SJCRH30 (cell line): ENCODE data around the gene SERPINB13. TPM values are rescaled to one million over a fixed set of nuclear protein-coding genes. Genes with fewer than 3 reads are reported as not detected.

Source experiments
- DNase-seq, 2 experiments: peaks; one replicate each; pipeline ENCODE4 v3.0.0-alpha.2; 2015 to 2020
- H3K27ac ChIP-seq: fragments of 250-450 bp; sonication (Bioruptor Pico); 2 replicates; pipeline ENCODE4 v1.5.1; 2020; ENCODE audit warnings: mild to moderate bottlenecking, moderate library complexity
- H3K27me3 ChIP-seq: fragments of 250-450 bp; sonication (Bioruptor Pico); 2 replicates; pipeline ENCODE4 v1.5.1; 2020; ENCODE audit warnings: mild to moderate bottlenecking, moderate library complexity
- H3K36me3 ChIP-seq: fragments of 250-450 bp; sonication (Bioruptor Pico); 2 replicates; pipeline ENCODE4 v1.5.1; 2020; ENCODE audit warnings: mild to moderate bottlenecking, moderate library complexity
- H3K4me1 ChIP-seq: fragments of 250-450 bp; sonication (Bioruptor Pico); 2 replicates; pipeline ENCODE4 v1.5.1; 2020; ENCODE audit warnings: mild to moderate bottlenecking, moderate library complexity
- H3K4me3 ChIP-seq: fragments of 250-450 bp; sonication (Bioruptor Pico); 2 replicates; pipeline ENCODE4 v1.5.1; 2020; ENCODE audit warnings: mild to moderate bottlenecking, moderate library complexity
- H3K9me3 ChIP-seq: fragments of 250-450 bp; sonication (Bioruptor Pico); replicated peaks from 2 replicates; pipeline ENCODE4 v1.5.1; 2020; ENCODE audit warnings: mild to moderate bottlenecking, moderate library complexity
- total RNA-seq: library from RNA; depleted of rRNA; stranded (reverse); fragments of >200 nt; shearing (Covaris generic); gene quantifications from 2 replicates; pipeline ENCODE4 v1.2.3, GENCODE V29; 2014; rRNA removed

SERPINB13 gene
- total RNA-seq, 1 experiment from 2014 or later, result not detected

- H3K36me3 ChIP-seq, result no peaks in the 10 kb centered on the region
- no peaks in the 10 kb centered on the region for H3K9me3 ChIP-seq
- no peak overlapping the region for H3K4me3 ChIP-seq
- H3K27me3 ChIP-seq, result no peaks in the 10 kb centered on the region
- H3K27ac ChIP-seq, result no peak overlapping the region
- no peaks in the 10 kb centered on the region for H3K4me1 ChIP-seq
- DNase-seq, result no peak
Observed at GRCh38 chr18:63648241-63648640, 61.1 kb downstream of the SERPINB13 start.

Other genes with a start within 250 kb of the SERPINB13 start
- 13.8 and 15.3 TPM in 2 replicates for gene KDSR, start 220.1 kb upstream of the SERPINB13 start, total RNA-seq
- 21.2 and 21.9 TPM in 2 replicates for gene VPS4B, start 164.9 kb upstream of the SERPINB13 start, total RNA-seq
- not detected in 2 replicates for gene SERPINB5, start 110.4 kb upstream of the SERPINB13 start, total RNA-seq
- gene SERPINB12, start 45.0 kb upstream of the SERPINB13 start, total RNA-seq, result not detected in 2 replicates
- not detected in 2 replicates for gene SERPINB4, start 56.9 kb downstream of the SERPINB13 start, total RNA-seq
- not detected in 2 replicates for gene SERPINB3, start 74.5 kb downstream of the SERPINB13 start, total RNA-seq
- not detected in 2 replicates for gene SERPINB11, start 115.6 kb downstream of the SERPINB13 start, total RNA-seq
- gene SERPINB7, start 188.1 kb downstream of the SERPINB13 start, total RNA-seq, result not detected in 2 replicates